NCI-H524 treated with DMSO at 0.1 percent for 48 hours (cell line): ENCODE results near the gene ABCD4.
"Not testable (repeated sequence)": the region's sequence is repeated elsewhere in the genome, so short reads cannot be mapped to it uniquely, and the experiment has no call there.

Experiments
- DNase-seq: peaks from one replicate; lab custom pipeline; 2025; lab: John Stamatoyannopoulos, UW

Gene ABCD4

GRCh38 chr14:74302634-74303569 lies at the start of gene ABCD4:
TSS of gene ABCD4 (minus strand) at chr14:74302934. CDS start at chr14:74302912, 22 bp downstream.
- DNase-seq = peak; percentile 97

- no peak for DNase-seq
Observed at GRCh38 chr14:74350928-74351323, 48.2 kb upstream of the ABCD4 start.

- no peak for DNase-seq
Observed at GRCh38 chr14:74350211-74350927, 47.6 kb upstream of the ABCD4 start.

- no peak for DNase-seq
Observed at GRCh38 chr14:74349757-74350156, 47.0 kb upstream of the ABCD4 start.

GRCh38 chr14:74348735-74349463 lies 46.2 kb upstream of the ABCD4 start:
- no peak for DNase-seq

- no peak for DNase-seq
Observed at GRCh38 chr14:74348241-74348734, 45.6 kb upstream of the ABCD4 start, which contains the start of gene VRTN. TSS of gene VRTN (plus strand) at chr14:74348471. CDS start at chr14:74356784, 8,313 bp downstream.

- DNase-seq = no peak
Observed at GRCh38 chr14:74347795-74348100, 45.0 kb upstream of the ABCD4 start.

- no peak for DNase-seq
Observed at GRCh38 chr14:74347097-74347794, 44.5 kb upstream of the ABCD4 start.

- DNase-seq = no peak
Observed at GRCh38 chr14:74346341-74346740, 43.6 kb upstream of the ABCD4 start.

- no peak for DNase-seq
Observed at GRCh38 chr14:74333909-74334308, 31.2 kb upstream of the ABCD4 start.

- not testable (repeated sequence) for DNase-seq
Observed at GRCh38 chr14:74329950-74330552, 27.3 kb upstream of the ABCD4 start.

- DNase-seq = no peak
Observed at GRCh38 chr14:74326369-74327152, 23.8 kb upstream of the ABCD4 start.

- no peak for DNase-seq
Observed at GRCh38 chr14:74325446-74325845, 22.7 kb upstream of the ABCD4 start.

- DNase-seq = peak; percentile 29
Observed at GRCh38 chr14:74324931-74325361, 22.2 kb upstream of the ABCD4 start.

- no peak for DNase-seq
Observed at GRCh38 chr14:74314576-74314975, 11.8 kb upstream of the ABCD4 start.

- DNase-seq = no peak
Observed at GRCh38 chr14:74313601-74314000, 10.9 kb upstream of the ABCD4 start.

- no peak for DNase-seq
Observed at GRCh38 chr14:74312161-74312560, 9.4 kb upstream of the ABCD4 start.

- DNase-seq = no peak
Observed at GRCh38 chr14:74309125-74310022, 6.6 kb upstream of the ABCD4 start.

- DNase-seq = no peak
Observed at GRCh38 chr14:74308695-74309094, 6.0 kb upstream of the ABCD4 start.
